Measurements from ENCODE around the gene GATAD2A. TPM values are rescaled to one million over a fixed set of nuclear protein-coding genes. Genes with fewer than 3 reads are reported as not detected.

Gene GATAD2A
- total and polyA plus RNA-seq, 7 donors: 18.5 to 65.9 (median 43.4) TPM

DNA sequence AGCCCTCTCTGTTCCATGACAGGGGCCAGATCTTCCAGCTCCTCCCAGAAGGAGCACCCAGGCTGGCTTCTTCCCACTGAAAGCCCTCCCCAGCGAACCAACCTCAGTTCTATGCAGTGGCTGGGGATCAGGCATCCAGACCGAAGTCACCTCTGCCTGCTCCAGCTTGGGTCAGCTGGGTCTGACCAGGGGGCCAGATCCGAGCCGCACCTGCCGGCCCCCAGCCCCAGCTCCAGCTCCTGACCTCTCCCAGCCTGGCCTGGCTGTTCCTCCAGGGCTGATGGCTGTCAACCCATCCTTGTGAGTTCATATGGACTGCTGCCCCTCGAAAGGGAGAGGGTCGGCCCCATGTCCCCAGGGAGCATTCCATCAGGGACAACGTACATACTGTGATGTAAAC lies 101.9 kb downstream of the GATAD2A start:
- no peaks in the 10 kb centered on the region for H3K4me1 ChIP-seq
- H3K27ac ChIP-seq: no peak overlapping the region
- no peak for ATAC-seq
- intact Hi-C loops (cut with DNase I): no loop called here
- DNase-seq: no peak
- 80 to 83% (median 81%) methylated on average over 8 of the region's 8 CpGs for WGBS, 3 donors
- H3K27me3 ChIP-seq (ENCODE audit: insufficient read depth in 3 of 3, low read length in 2 of 3): no peaks in the 10 kb centered on the region
- TF ChIP-seq, protein P1, sequence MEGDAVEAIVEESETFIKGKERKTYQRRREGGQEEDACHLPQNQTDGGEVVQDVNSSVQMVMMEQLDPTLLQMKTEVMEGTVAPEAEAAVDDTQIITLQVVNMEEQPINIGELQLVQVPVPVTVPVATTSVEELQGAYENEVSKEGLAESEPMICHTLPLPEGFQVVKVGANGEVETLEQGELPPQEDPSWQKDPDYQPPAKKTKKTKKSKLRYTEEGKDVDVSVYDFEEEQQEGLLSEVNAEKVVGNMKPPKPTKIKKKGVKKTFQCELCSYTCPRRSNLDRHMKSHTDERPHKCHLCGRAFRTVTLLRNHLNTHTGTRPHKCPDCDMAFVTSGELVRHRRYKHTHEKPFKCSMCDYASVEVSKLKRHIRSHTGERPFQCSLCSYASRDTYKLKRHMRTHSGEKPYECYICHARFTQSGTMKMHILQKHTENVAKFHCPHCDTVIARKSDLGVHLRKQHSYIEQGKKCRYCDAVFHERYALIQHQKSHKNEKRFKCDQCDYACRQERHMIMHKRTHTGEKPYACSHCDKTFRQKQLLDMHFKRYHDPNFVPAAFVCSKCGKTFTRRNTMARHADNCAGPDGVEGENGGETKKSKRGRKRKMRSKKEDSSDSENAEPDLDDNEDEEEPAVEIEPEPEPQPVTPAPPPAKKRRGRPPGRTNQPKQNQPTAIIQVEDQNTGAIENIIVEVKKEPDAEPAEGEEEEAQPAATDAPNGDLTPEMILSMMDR (IDR thresholded peaks at IDR 0.05): no peak
- H3K9me3 ChIP-seq: no peaks in the 10 kb centered on the region
- H3K4me3 ChIP-seq: no peak overlapping the region
- H3K36me3 ChIP-seq (ENCODE audit: insufficient read depth in 1 of 2, low read depth in 1 of 2): peaks cover 2 to 52% of the 10 kb centered on the region in 2 donors

- DNase-seq (no peak), ATAC-seq (peak in 2 of 4 donors; percentile 6 to 17)
- peaks cover 0 to 43% of the 10 kb centered on the region in 2 donors for H3K36me3 ChIP-seq (ENCODE audit: insufficient read depth in 1 of 2, low read depth in 1 of 2)
- whole genome bisulfite sequencing, 3 donors: 76 to 84% (median 76%) methylated on average over 11 of the region's 11 CpGs
- no peak overlapping the region for H3K4me3 ChIP-seq
- TF ChIP-seq, protein P1 (IDR thresholded peaks at IDR 0.05): no peak
- intact Hi-C loops (cut with DNase I): no loop called here
- H3K9me3 ChIP-seq: no peaks in the 10 kb centered on the region
- no peaks in the 10 kb centered on the region for H3K27me3 ChIP-seq (ENCODE audit: insufficient read depth in 3 of 3, low read length in 2 of 3)
- no peaks in the 10 kb centered on the region for H3K4me1 ChIP-seq
- no peak overlapping the region for H3K27ac ChIP-seq
Observed at GRCh38 chr19:19508217-19508616, 102.7 kb downstream of the GATAD2A start.

GRCh38 chr19:19510432-19510831 lies 105.0 kb downstream of the GATAD2A start:
- intact Hi-C loops (cut with DNase I): no loop called here
- H3K4me1 ChIP-seq: no peaks in the 10 kb centered on the region
- no peaks in the 10 kb centered on the region for H3K9me3 ChIP-seq
- H3K27me3 ChIP-seq (ENCODE audit: insufficient read depth in 3 of 3, low read length in 2 of 3): no peaks in the 10 kb centered on the region
- DNase-seq: no peak
- peaks cover 0 to 22% of the 10 kb centered on the region in 2 donors for H3K36me3 ChIP-seq (ENCODE audit: insufficient read depth in 1 of 2, low read depth in 1 of 2)
- TF ChIP-seq, protein P1 (IDR thresholded peaks at IDR 0.05): no peak
- no peak overlapping the region for H3K4me3 ChIP-seq
- ATAC-seq: no peak
- no peak overlapping the region for H3K27ac ChIP-seq
- 18 to 21% (median 18%) methylated on average over 6 of the region's 6 CpGs for WGBS, 3 donors

GRCh38 chr19:19513682-19514081 lies 108.2 kb downstream of the GATAD2A start:
- intact Hi-C loops (cut with DNase I): no loop called here
- no peaks in the 10 kb centered on the region for H3K36me3 ChIP-seq (ENCODE audit: insufficient read depth in 1 of 2, low read depth in 1 of 2)
- H3K9me3 ChIP-seq: no peaks in the 10 kb centered on the region
- H3K4me3 ChIP-seq: peak overlapping the region; percentile 57
- peaks cover 16% of the 10 kb centered on the region for H3K4me1 ChIP-seq
- H3K27ac ChIP-seq: no peak overlapping the region
- TF ChIP-seq, protein P1 (IDR thresholded peaks at IDR 0.05): no peak
- ATAC-seq (no peak), DNase-seq (no peak)
- 81 to 83% (median 82%) methylated on average over 17 of the region's 17 CpGs for WGBS, 3 donors
- H3K27me3 ChIP-seq (ENCODE audit: insufficient read depth in 3 of 3, low read length in 2 of 3): no peaks in the 10 kb centered on the region

DNA sequence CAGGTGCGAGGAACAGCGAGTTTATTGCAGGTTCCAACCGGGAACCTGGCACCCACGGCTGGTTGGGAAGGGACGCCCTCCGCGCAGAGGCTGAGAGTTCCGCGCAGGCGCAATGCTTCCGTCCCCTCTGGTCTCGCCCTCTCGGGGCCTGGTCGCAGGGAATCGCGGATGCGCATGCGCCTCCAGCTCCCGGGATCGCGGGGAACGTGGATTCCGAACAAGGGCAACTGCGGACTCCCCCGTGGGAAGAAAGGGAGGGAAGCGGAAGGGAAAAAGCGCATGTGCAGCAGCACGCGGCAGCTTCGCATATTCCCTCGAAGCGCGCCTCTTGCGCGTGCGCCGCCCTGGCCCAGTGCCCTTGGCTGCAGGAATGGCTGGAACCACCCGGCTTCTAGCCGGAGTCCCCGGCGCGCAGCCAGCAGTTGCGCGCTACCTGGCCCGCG lies 108.8 kb downstream of the GATAD2A start:
- intact Hi-C loops (cut with DNase I): no loop called here
- H3K9me3 ChIP-seq: no peaks in the 10 kb centered on the region
- peak; percentile 74 to 85 for DNase-seq
- peak overlapping the region; percentile 57 for H3K4me3 ChIP-seq
- ATAC-seq: peak; percentile 11 to 23 (median 15)
- no peak overlapping the region for H3K27ac ChIP-seq
- H3K27me3 ChIP-seq (ENCODE audit: insufficient read depth in 3 of 3, low read length in 2 of 3): no peaks in the 10 kb centered on the region
- 7 to 15% (median 12%) methylated on average over 45 to 46 of the region's 46 CpGs for WGBS, 3 donors
- peaks cover 0 to 4% of the 10 kb centered on the region in 2 donors for H3K36me3 ChIP-seq (ENCODE audit: insufficient read depth in 1 of 2, low read depth in 1 of 2)
- TF ChIP-seq, protein P1 (IDR thresholded peaks at IDR 0.05): no peak
- H3K4me1 ChIP-seq: peaks cover 16% of the 10 kb centered on the region

Data from psoas muscle (tissue), 8 donors.